IMR-90 (cell line): ENCODE data around the gene FYB2. TPM values are rescaled to one million over a fixed set of nuclear protein-coding genes. Genes with fewer than 3 reads are reported as not detected.

Source experiments
- ATAC-seq: fragments of 200-7000 bp; cut with Tn5 transposase; 2 replicates; pipeline ENCODE4 v1.9.1; 2020; ENCODE audit warnings: low read depth, mild to moderate bottlenecking, moderate library complexity
- BruUV-seq: library from RNA; stranded (reverse); fragments of 400-500 nt; replicated peaks from 2 replicates; lab custom pipeline; 2021; lab: Mats Ljungman, UMichigan
- CTCF ChIA-PET: fragments of 300-600 bp; formaldehyde crosslinking; extraction: SDS; loops from one replicate; lab custom pipeline; 2021; ENCODE audit warnings: antibody characterized with exemption; lab: Yijun Ruan, JAX
- POLR2A ChIA-PET: fragments of 300-600 bp; sonication (Branson Sonifier 250); formaldehyde crosslinking; loops from one replicate; lab custom pipeline; 2022; ENCODE audit warnings: antibody characterized with exemption; ENCODE audit not compliant: unreplicated experiment; lab: Charles Lee
- DNase-seq: peaks from one replicate; pipeline ENCODE4 v3.0.0; 2013
- H2AFZ ChIP-seq: replicated peaks from 2 replicates; pipeline ENCODE3; 2013; ENCODE audit warnings: low read length, mild to moderate bottlenecking; ENCODE audit not compliant: poor library complexity
- H2AK5ac ChIP-seq: 2 replicates; pipeline ENCODE4 v1.6.1; 2013; ENCODE audit warnings: low read depth, low read length, inconsistent platforms
- H2AK9ac ChIP-seq: replicated peaks from 2 replicates; pipeline ENCODE3; 2013; ENCODE audit warnings: mild to moderate bottlenecking, low read depth, low read length, moderate library complexity; ENCODE audit not compliant: poor library complexity
- H2BK120ac ChIP-seq: 2 replicates; pipeline ENCODE4 v1.6.1; 2013; ENCODE audit warnings: low read depth, low read length, inconsistent platforms
- H2BK15ac ChIP-seq: 3 replicates; pipeline ENCODE4 v1.6.1; 2013; ENCODE audit warnings: low read depth, low read length, inconsistent platforms
- H2BK20ac ChIP-seq: 2 replicates; pipeline ENCODE4 v1.6.1; 2013; ENCODE audit warnings: low read depth, mild to moderate bottlenecking, inconsistent platforms, low read length, moderate library complexity
- H2BK5ac ChIP-seq: 2 replicates; pipeline ENCODE4 v1.6.1; 2013; ENCODE audit warnings: mild to moderate bottlenecking, low read depth, low read length, inconsistent platforms; ENCODE audit not compliant: poor library complexity, severe bottlenecking
- H3K14ac ChIP-seq: replicated peaks from 2 replicates; pipeline ENCODE4 v1.6.1; 2013; ENCODE audit warnings: low read depth, low read length, inconsistent platforms
- H3K18ac ChIP-seq: 2 replicates; pipeline ENCODE4 v1.6.1; 2013; ENCODE audit warnings: low read depth, low read length, control low read depth
- H3K23ac ChIP-seq: 2 replicates; pipeline ENCODE4 v1.6.1; 2013; ENCODE audit warnings: low read depth, low read length, inconsistent platforms
- H3K27ac ChIP-seq: 2 replicates; pipeline ENCODE4 v1.5.1; 2013; ENCODE audit warnings: mild to moderate bottlenecking, control low read depth, low read length; ENCODE audit not compliant: insufficient read depth
- H3K27me3 ChIP-seq: 2 replicates; pipeline ENCODE4 v1.6.1; 2013; ENCODE audit warnings: low read length; ENCODE audit not compliant: control insufficient read depth, insufficient read depth
- H3K36me3 ChIP-seq: 2 replicates; pipeline ENCODE4 v1.6.1; 2013; ENCODE audit warnings: low read length, mixed read lengths; ENCODE audit not compliant: control insufficient read depth, insufficient read depth
- H3K4ac ChIP-seq: 2 replicates; pipeline ENCODE4 v1.6.1; 2013; ENCODE audit warnings: low read depth, low read length, inconsistent platforms
- H3K4me1 ChIP-seq: 2 replicates; pipeline ENCODE4 v1.6.1; 2013; ENCODE audit warnings: low read length, mixed read lengths; ENCODE audit not compliant: control insufficient read depth, insufficient read depth
- H3K4me2 ChIP-seq: 2 replicates; pipeline ENCODE4 v1.6.1; 2013; ENCODE audit warnings: low read depth, mild to moderate bottlenecking, control low read depth, low read length, moderate library complexity
- H3K4me3 ChIP-seq: 2 replicates; pipeline ENCODE4 v1.5.1; 2013; ENCODE audit warnings: low read depth, mild to moderate bottlenecking, control low read depth, low read length, moderate library complexity; ENCODE audit not compliant: insufficient read depth
- H3K56ac ChIP-seq: 2 replicates; pipeline ENCODE4 v1.6.1; 2013; ENCODE audit warnings: low read length, inconsistent platforms; ENCODE audit not compliant: insufficient read depth; ENCODE audit errors: extremely low read depth
- H3K79me1 ChIP-seq, 2 experiments: 2 replicates each; pipeline ENCODE4 v1.6.1; 2013; ENCODE audit warnings: low read length in 2 of 2, inconsistent platforms in 1 of 2, low read depth in 1 of 2
- H3K9ac ChIP-seq: 2 replicates; pipeline ENCODE4 v1.6.1; 2013; ENCODE audit warnings: low read depth, low read length, control low read depth
- H3K9me1 ChIP-seq: 2 replicates; pipeline ENCODE4 v1.6.1; 2013; ENCODE audit warnings: low read length, inconsistent platforms; ENCODE audit not compliant: insufficient read depth
- H3K9me3 ChIP-seq: 2 replicates; pipeline ENCODE4 v1.6.1; 2013; ENCODE audit warnings: low read length; ENCODE audit not compliant: control insufficient read depth, insufficient read depth
- H4K20me1 ChIP-seq: 2 replicates; pipeline ENCODE4 v1.6.1; 2013; ENCODE audit warnings: low read length, inconsistent platforms; ENCODE audit not compliant: insufficient read depth
- H4K5ac ChIP-seq: 2 replicates; pipeline ENCODE4 v1.6.1; 2013; ENCODE audit warnings: mild to moderate bottlenecking, low read depth, low read length, control low read depth
- H4K8ac ChIP-seq, 2 experiments: 2 replicates each; pipeline ENCODE4 v1.6.1; 2013; ENCODE audit warnings: low read depth in 2 of 2, low read length in 2 of 2, control low read depth in 1 of 2, inconsistent platforms in 1 of 2
- H4K91ac ChIP-seq: 2 replicates; pipeline ENCODE4 v1.6.1; 2013; ENCODE audit warnings: low read depth, low read length, inconsistent platforms; ENCODE audit not compliant: insufficient read depth
- CTCF ChIP-seq: conservative IDR thresholded peaks from 2 replicates; pipeline ENCODE4 v1.5.1; 2012; ENCODE audit warnings: mild to moderate bottlenecking, low read depth, low read length, improper control_type of control experiment
- ELK1 ChIP-seq: fragments of 150-350 bp; IDR thresholded peaks from 2 replicates; pipeline ENCODE4 v1.6.1; 2016; ENCODE audit warnings: low read depth, mild to moderate bottlenecking, low read length, moderate library complexity, borderline replicate concordance
- FOS ChIP-seq: fragments of 150-350 bp; IDR thresholded peaks from 2 replicates; pipeline ENCODE4 v1.6.1; 2016; ENCODE audit warnings: low read depth, low read length
- MAFK ChIP-seq: IDR thresholded peaks from 2 replicates; pipeline ENCODE4 v1.6.1; 2012; ENCODE audit warnings: low read depth, low read length, improper control_type of control experiment
- MAZ ChIP-seq: IDR thresholded peaks from 2 replicates; pipeline ENCODE4 v1.6.1; 2012; ENCODE audit warnings: low read depth, mild to moderate bottlenecking, low read length, improper control_type of control experiment, moderate library complexity, borderline replicate concordance
- NFE2L2 ChIP-seq: fragments of 150-350 bp; IDR thresholded peaks from 2 replicates; pipeline ENCODE4 v1.6.1; 2016; ENCODE audit warnings: low read depth, mild to moderate bottlenecking, low read length
- SMC3 ChIP-seq: fragments of 150-350 bp; IDR thresholded peaks from 2 replicates; pipeline ENCODE4 v1.6.1; 2016; ENCODE audit warnings: low read depth, mild to moderate bottlenecking, antibody characterized with exemption, low read length, moderate library complexity
- USF2 ChIP-seq: fragments of 150-350 bp; IDR thresholded peaks from 2 replicates; pipeline ENCODE4 v1.6.1; 2017; ENCODE audit warnings: mild to moderate bottlenecking, antibody characterized with exemption, low read length, low read depth
- WGBS, 2 experiments: methylation state at CpG; one replicate each; pipeline versions ENCODE4 v1.1.5 to v1.1.7; 2013; ENCODE audit warnings: missing lambda C conversion rate in 2 of 2; ENCODE audit not compliant: insufficient read length in 1 of 2; ENCODE audit errors: extremely low coverage in 2 of 2; 5-methylcytosine and 5-hydroxymethylcytosine counted together
- dilution Hi-C: fragments of 300-500 bp; cut with HindIII; formaldehyde crosslinking; loops from one replicate; pipeline ENCODE4 v1.14.3; 2018; ENCODE audit warnings: low sequenced_read_pairs; ENCODE audit not compliant: unreplicated experiment
- in situ Hi-C: fragments of 300-500 bp; cut with MboI; formaldehyde crosslinking; loops from 3 replicates; pipeline ENCODE4 v1.14.3; 2019; ENCODE audit warnings: low sequenced_read_pairs, inconsistent platforms, mixed read lengths
- intact Hi-C: fragments of 100-400 bp; cut with micrococcal nuclease; formaldehyde crosslinking; loops from 2 replicates; pipeline ENCODE4 v1.10.0; 2022
- polyA plus RNA-seq, 3 experiments: library from polyadenylated mRNA; depleted of rRNA; stranded (reverse); fragments of >200 nt; gene quantifications; 2 replicates each; pipeline ENCODE4 v1.2.3, GENCODE V29; 2012; ENCODE audit warnings: low replicate concordance in 1 of 3
- total RNA-seq: library from RNA; depleted of rRNA; stranded (reverse); fragments of >200 nt; gene quantifications from 2 replicates; pipeline ENCODE4 v1.2.3, GENCODE V29; 2012

FYB2 gene
- total and polyA plus RNA-seq, 2 of the 4 experiments (the other 2 are of a cell fraction): under 0.01 TPM; not detected in 1

GRCh38 chr1:56745231-56745630 is 74.0 kb downstream of the FYB2 start (continued):
- no peak for TF ChIP-seq ELK1

- H3K4me1 ChIP-seq: no peaks in the 10 kb centered on the region
- no peak overlapping the region for H2BK15ac ChIP-seq
- H4K8ac ChIP-seq: no peak overlapping the region
- in situ Hi-C loops: no loop called here
- H4K91ac ChIP-seq: no peak overlapping the region
- H2AK9ac ChIP-seq: no peak overlapping the region
- no peak overlapping the region for H3K23ac ChIP-seq
- no peak overlapping the region for H3K4me2 ChIP-seq
- no peak overlapping the region for H3K9ac ChIP-seq
- intact Hi-C loops: no loop called here
- H2AK5ac ChIP-seq: no peak overlapping the region
- H3K18ac ChIP-seq: no peak overlapping the region
- TF ChIP-seq CTCF: no peak
- no peak for TF ChIP-seq MAZ
- TF ChIP-seq NFE2L2: no peak
- TF ChIP-seq USF2: no peak
- TF ChIP-seq FOS: no peak
- TF ChIP-seq MAFK: no peak
- TF ChIP-seq ELK1: no peak
- TF ChIP-seq SMC3: no peak
- CTCF ChIA-PET: no interaction called here
- dilution Hi-C loops: no loop called here
- no peak overlapping the region for H4K5ac ChIP-seq
- no peaks in the 10 kb centered on the region for H3K79me1 ChIP-seq
- no TSS peak for BruUV-seq
- no peaks in the 10 kb centered on the region for H4K20me1 ChIP-seq
- H2AFZ ChIP-seq: no peak overlapping the region
- H3K36me3 ChIP-seq: no peaks in the 10 kb centered on the region
- no peaks in the 10 kb centered on the region for H3K9me1 ChIP-seq
- H3K56ac ChIP-seq: no peak overlapping the region
- H3K9me3 ChIP-seq: no peaks in the 10 kb centered on the region
- no peak for DNase-seq
- H2BK5ac ChIP-seq: no peak overlapping the region
- WGBS, 2 experiments: 70% methylated on average over 2 of the region's 2 CpGs; no CpG with 5 or more reads in 1 of the 2 experiments
- POLR2A ChIA-PET: no interaction called here
- H2BK20ac ChIP-seq: no peak overlapping the region
- no peak overlapping the region for H3K4ac ChIP-seq
- peaks cover 2% of the 10 kb centered on the region for H3K27me3 ChIP-seq
- ATAC-seq: no peak
- H3K14ac ChIP-seq: no peak overlapping the region
- no peak overlapping the region for H3K4me3 ChIP-seq
- H2BK120ac ChIP-seq: no peak overlapping the region
- no peak overlapping the region for H3K27ac ChIP-seq
Measured at GRCh38 chr1:56728964-56729363, 90.2 kb downstream of the FYB2 start.
